ENCODE data around the gene BZW2. TPM values are rescaled to one million over a fixed set of nuclear protein-coding genes. Genes with fewer than 3 reads are reported as not detected.

Gene BZW2
- total RNA-seq, 4 donors from 2014 or later: 16.1 to 135 (median 70.9) TPM

DNA sequence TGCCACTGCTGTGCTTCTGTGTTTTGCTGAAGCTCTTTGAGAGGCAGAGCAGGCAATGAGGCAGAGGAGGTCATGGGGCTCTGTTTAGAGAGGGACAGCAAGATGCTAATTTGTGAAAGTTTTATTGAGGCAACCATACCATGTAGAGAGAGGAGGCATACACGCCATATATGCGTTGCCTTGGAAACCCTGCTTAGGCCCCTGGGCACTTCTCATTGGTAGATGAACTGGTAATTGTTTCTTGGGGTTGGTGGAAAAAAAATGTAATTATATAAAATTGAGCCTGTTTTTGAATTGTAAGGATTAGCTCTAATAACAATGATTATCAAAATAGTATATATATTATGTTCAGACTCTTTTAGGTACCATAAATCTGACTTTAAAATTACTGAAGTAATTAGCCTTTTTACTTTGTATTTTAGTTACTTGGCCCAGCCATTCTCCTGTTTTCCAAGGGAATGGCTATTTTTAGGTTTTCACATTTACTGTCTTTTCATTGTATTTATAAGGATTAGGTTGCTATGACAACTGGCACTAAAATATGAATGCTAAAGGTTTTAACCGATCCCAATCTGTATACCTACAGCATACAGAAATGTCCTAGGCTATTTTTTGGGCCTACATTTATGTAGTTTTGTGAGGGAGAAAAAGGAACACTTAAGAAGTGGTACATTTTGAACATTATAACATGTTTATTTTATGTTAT lies 52.4 kb downstream of the BZW2 start:
- peaks cover 0 to 48% (median 22%) of the 10 kb centered on the region in 4 donors for H3K36me3 ChIP-seq
- in situ Hi-C loops (cut with MboI; ENCODE audit: low pct_ligation_motif_present in 1 of 4, low pct_unique_long_range_greater_than_20kb in 1 of 4, low sequenced_read_pairs in 3 of 4) (loop anchor here in 3 of 4 donors (10.0 to 25.0 kb wide), 2 partner anchors 214 to 216 kb away; no protein-coding TSS in a partner anchor), intact Hi-C loops (cut with DNase I; ENCODE audit: low total_unique reads) (no loop called here)
- no peak for DNase-seq
- no peak overlapping the region for H3K27ac ChIP-seq
- no peak overlapping the region for H3K4me3 ChIP-seq
- H3K4me1 ChIP-seq: no peaks in the 10 kb centered on the region
- 76 to 87% methylated on average over 2 to 3 of the region's 3 CpGs for WGBS, 2 donors (ENCODE audit: low coverage in 1 of 2)
- H3K27me3 ChIP-seq: no peaks in the 10 kb centered on the region
- TF ChIP-seq POLR2A (IDR thresholded peaks at IDR 0.05): no peak
- TF ChIP-seq, protein P1, sequence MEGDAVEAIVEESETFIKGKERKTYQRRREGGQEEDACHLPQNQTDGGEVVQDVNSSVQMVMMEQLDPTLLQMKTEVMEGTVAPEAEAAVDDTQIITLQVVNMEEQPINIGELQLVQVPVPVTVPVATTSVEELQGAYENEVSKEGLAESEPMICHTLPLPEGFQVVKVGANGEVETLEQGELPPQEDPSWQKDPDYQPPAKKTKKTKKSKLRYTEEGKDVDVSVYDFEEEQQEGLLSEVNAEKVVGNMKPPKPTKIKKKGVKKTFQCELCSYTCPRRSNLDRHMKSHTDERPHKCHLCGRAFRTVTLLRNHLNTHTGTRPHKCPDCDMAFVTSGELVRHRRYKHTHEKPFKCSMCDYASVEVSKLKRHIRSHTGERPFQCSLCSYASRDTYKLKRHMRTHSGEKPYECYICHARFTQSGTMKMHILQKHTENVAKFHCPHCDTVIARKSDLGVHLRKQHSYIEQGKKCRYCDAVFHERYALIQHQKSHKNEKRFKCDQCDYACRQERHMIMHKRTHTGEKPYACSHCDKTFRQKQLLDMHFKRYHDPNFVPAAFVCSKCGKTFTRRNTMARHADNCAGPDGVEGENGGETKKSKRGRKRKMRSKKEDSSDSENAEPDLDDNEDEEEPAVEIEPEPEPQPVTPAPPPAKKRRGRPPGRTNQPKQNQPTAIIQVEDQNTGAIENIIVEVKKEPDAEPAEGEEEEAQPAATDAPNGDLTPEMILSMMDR (IDR thresholded peaks at IDR 0.05): no peak
- TF ChIP-seq POLR2AphosphoS5 (IDR thresholded peaks at IDR 0.05): no peak
- no peak for TF ChIP-seq EP300 (IDR thresholded peaks at IDR 0.05; ENCODE audit: low read depth)
- H3K9me3 ChIP-seq: no peaks in the 10 kb centered on the region

DNA sequence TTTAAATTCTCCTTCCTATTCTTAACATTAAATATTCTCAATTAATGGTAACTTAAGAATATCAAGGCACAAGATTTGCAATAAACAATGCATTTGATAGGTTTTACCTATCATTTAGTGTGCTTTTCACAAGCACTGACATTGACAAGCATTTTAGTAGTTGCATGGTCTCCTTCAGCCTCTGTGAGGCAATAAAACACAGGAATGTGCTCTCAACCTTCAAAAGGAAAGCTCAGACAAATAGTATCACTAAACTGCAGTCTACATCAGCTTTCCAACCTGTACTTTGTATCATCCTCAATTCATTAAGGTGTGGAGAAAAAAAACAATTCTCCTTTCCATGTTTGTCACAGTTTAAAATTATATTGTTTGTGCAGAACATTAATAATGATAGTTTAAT lies 56.5 kb downstream of the BZW2 start:
- no peak overlapping the region for H3K27ac ChIP-seq
- in situ Hi-C loops (cut with MboI; ENCODE audit: low pct_ligation_motif_present in 1 of 4, low pct_unique_long_range_greater_than_20kb in 1 of 4, low sequenced_read_pairs in 3 of 4) (no loop called here), intact Hi-C loops (cut with DNase I; ENCODE audit: low total_unique reads) (no loop called here)
- no peaks in the 10 kb centered on the region for H3K4me1 ChIP-seq
- no peak for TF ChIP-seq EP300 (IDR thresholded peaks at IDR 0.05; ENCODE audit: low read depth)
- TF ChIP-seq POLR2A (IDR thresholded peaks at IDR 0.05): no peak
- no peak for TF ChIP-seq POLR2AphosphoS5 (IDR thresholded peaks at IDR 0.05)
- TF ChIP-seq, protein P1 (IDR thresholded peaks at IDR 0.05): no peak
- DNase-seq: no peak
- peaks cover 0 to 49% (median 20%) of the 10 kb centered on the region in 4 donors for H3K36me3 ChIP-seq
- H3K27me3 ChIP-seq: no peaks in the 10 kb centered on the region
- no peaks in the 10 kb centered on the region for H3K9me3 ChIP-seq
- no peak overlapping the region for H3K4me3 ChIP-seq

DNA sequence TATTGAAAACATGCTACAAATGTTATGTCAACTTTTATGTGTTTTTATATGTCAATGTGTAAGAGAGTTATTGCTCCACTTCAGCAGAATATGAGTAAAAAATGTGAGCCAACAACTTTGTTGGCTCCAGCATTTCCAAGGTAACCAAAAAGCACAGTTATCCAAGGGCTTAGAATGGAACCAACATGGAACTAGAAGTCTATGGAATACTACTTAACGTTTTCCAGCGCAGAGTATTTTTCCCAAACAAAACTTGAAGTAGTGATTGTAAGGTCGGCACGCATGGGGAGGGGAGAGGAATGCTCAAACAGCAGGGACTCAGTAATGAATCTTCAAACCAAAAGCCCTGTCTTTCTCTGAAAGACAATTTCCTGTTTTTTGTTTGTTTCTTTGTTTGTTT lies 62.5 kb downstream of the BZW2 start:
- no peak for TF ChIP-seq EP300 (IDR thresholded peaks at IDR 0.05; ENCODE audit: low read depth)
- no peak for TF ChIP-seq POLR2A (IDR thresholded peaks at IDR 0.05)
- no peak for TF ChIP-seq POLR2AphosphoS5 (IDR thresholded peaks at IDR 0.05)
- TF ChIP-seq, protein P1 (IDR thresholded peaks at IDR 0.05): no peak
- Histone ChIP-seq H3K4me3 (no peak overlapping the region), H3K27ac (no peak overlapping the region), H3K36me3 (peaks cover 0 to 20% (median 8%) of the 10 kb centered on the region in 4 donors), H3K4me1 (no peaks in the 10 kb centered on the region), H3K27me3 (no peaks in the 10 kb centered on the region), H3K9me3 (no peaks in the 10 kb centered on the region)
- no peak for DNase-seq
- in situ Hi-C loops (cut with MboI; ENCODE audit: low pct_ligation_motif_present in 1 of 4, low pct_unique_long_range_greater_than_20kb in 1 of 4, low sequenced_read_pairs in 3 of 4): no loop called here
- WGBS, 2 donors (ENCODE audit: low coverage in 1 of 2): 79 to 87% methylated on average over 4 of the region's 4 CpGs
- intact Hi-C loops (cut with DNase I; ENCODE audit: low total_unique reads): no loop called here

DNA sequence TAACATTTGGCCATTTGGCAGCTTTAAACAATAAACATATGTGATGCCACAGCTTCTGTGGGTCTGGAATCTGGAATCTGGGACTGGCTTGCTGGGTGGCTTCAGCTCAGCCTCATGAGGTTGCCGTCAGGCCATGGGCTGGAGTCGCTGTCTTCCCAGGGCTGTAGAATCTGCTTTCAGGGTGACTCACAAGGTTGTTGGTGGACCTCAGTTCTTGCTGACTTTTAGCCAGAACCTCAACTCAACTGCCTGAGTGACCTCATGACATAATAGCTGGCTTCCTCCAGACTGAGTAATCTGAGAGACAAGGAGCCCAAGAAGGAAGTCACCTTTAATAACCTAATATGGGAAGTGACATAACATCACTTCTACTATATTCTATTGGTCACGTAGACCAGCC lies 63.0 kb downstream of the BZW2 start:
- intact Hi-C loops (cut with DNase I; ENCODE audit: low total_unique reads) (no loop called here), in situ Hi-C loops (cut with MboI; ENCODE audit: low pct_ligation_motif_present in 1 of 4, low pct_unique_long_range_greater_than_20kb in 1 of 4, low sequenced_read_pairs in 3 of 4) (no loop called here)
- no peak for DNase-seq
- Histone ChIP-seq H3K27ac (no peak overlapping the region), H3K36me3 (peaks cover 0 to 20% (median 8%) of the 10 kb centered on the region in 4 donors), H3K4me1 (no peaks in the 10 kb centered on the region), H3K4me3 (no peak overlapping the region), H3K27me3 (no peaks in the 10 kb centered on the region), H3K9me3 (no peaks in the 10 kb centered on the region)
- TF ChIP-seq, protein P1 (IDR thresholded peaks at IDR 0.05): no peak
- TF ChIP-seq POLR2AphosphoS5 (IDR thresholded peaks at IDR 0.05): no peak
- TF ChIP-seq POLR2A (IDR thresholded peaks at IDR 0.05): no peak
- TF ChIP-seq EP300 (IDR thresholded peaks at IDR 0.05; ENCODE audit: low read depth): no peak
- 72 to 90% methylated on average over 2 to 3 of the region's 3 CpGs for WGBS, 2 donors (ENCODE audit: low coverage in 1 of 2)

Data from transverse colon (tissue), 4 donors.